ENCODE data around the gene TDRD12.
"Not testable (repeated sequence)": the region's sequence is repeated elsewhere in the genome, so short reads cannot be mapped to it uniquely, and the experiment has no call there.

The TDRD12 gene

DNA sequence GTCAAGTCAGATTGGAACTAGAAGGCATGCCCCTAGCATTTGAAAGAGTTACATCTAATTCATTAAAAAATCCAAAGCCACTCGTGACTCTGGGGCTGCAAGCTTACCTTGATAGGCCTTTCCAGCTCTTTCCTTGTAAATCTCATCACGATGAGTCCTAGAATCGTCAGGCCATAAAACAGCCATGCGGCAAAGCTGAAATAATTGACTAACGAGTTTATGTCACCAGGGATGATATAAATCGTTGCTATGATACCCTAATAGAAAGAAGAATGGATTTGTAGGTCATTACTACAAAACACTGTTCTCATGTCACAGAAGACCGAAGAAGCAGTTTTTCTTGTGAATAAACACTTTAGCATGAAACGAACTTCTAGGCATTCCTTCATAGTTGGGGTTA, 122.5 kb downstream of the TDRD12 start:
- no peak for DNase-seq

DNA sequence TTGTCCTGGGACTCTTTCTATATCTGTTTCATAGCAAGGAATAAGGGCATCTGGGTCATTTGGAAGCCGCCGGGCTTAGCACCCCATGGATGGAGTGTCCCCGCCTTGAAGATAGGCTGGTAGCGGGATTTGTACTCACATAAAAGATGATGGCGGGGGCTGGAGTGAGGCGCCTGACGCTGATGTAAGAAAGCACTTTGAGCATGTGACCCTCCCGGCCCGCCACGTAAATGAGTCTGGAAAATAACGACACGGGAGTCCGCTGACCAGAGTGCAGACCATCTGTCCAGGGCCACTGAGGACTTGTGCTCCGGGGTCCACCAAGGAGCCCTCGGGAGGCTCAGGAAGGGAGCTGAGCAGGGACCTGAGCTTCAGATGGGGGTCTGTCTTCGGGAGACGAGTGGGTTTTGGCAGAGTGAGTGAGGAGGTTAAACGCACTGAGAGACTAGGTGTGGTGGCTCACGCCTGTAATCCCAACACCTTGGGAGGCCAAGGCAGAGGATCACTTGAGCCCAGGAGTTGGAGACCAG, 124.2 kb downstream of the TDRD12 start:
- DNase-seq: no peak

DNA sequence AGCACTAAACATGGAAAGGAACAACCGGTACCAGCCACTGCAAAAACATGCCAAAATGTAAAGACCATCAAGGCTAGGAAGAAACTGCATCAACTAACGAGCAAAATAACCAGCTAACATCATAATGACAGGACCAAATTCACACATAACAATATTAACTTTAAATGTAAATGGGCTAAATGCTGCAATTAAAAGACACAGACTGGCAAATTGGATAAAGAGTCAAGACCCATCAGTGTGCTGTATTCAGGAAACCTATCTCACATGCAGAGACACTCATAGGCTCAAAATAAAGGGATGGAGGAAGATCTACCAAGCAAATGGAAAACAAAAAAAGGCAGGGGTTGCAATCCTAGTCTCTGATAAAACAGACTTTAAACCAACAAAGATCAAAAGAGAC, 128.5 kb downstream of the TDRD12 start:
- DNase-seq: not testable (repeated sequence)

DNA sequence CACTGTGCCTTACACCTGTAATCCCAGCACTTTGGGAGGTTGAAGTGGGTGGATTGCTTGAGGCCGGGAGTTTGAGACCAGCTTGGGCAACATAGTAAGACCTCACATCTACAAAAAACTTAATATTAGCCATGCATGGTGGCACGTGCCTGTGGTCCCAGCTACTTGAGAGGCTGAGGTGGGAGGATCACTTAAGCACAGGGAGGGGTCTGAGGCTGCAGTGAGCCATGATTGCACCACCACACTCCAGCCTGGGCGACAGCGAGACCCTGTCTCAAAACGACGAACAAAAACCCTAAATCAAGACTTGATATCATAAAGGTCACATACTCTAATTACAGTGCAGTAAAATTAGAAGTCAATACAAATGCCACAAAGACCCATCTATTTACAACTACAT, 132.6 kb downstream of the TDRD12 start:
- DNase-seq: no peak

GRCh38 chr19:32856818-32857217, 137.3 kb downstream of the TDRD12 start:
- not testable (repeated sequence) for DNase-seq

GRCh38 chr19:32857584-32857983, 138.0 kb downstream of the TDRD12 start:
- no peak for DNase-seq

GRCh38 chr19:32858155-32858554, 138.6 kb downstream of the TDRD12 start:
- no peak for DNase-seq

GRCh38 chr19:32858559-32858958, 139.0 kb downstream of the TDRD12 start:
- DNase-seq: no peak

- no peak for DNase-seq
Observed at GRCh38 chr19:32859591-32859990, 140.0 kb downstream of the TDRD12 start.

- DNase-seq: no peak
Observed at GRCh38 chr19:32861596-32861995, 142.0 kb downstream of the TDRD12 start.

DNA sequence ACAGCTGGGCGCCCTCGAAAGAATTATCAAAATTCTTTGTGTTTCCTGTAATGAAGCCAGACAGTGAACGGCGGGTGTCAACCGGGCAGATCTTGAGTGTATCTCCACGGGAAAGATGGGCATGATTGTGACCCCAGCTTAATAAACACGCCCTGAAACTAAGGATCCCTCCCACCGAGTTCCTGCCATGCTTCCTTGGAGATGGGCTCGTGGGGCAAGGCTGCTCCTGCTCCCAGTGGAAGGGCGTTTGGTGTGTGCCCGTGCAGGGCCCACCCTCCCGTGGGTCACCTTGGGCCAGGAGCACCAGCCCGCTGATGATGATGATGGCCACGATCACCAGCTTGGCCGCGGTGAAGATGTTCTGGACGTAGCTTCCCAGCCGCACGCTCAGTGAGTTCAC, 142.6 kb downstream of the TDRD12 start:
- DNase-seq: no peak

GRCh38 chr19:32862741-32863140, 143.2 kb downstream of the TDRD12 start:
- no peak for DNase-seq

DNA sequence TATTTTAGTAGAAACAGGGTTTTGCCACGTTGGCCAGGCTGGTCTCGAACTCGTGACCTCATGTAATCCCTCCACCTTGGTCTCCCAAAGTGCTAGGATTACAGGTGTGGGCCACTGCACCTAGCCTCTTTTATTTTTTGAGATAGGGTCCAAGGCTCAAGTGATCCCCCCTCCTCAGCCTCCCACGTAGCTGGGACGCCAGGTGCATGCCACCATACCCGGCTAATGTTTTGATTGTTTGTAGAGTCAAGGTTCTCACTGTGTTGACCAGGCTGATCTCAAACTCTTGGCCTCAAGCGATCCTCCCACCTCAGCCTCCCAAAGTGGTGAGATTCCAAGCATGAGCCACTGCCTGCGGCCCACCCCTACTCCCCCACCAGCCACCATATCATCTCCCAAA, 143.7 kb downstream of the TDRD12 start:
- DNase-seq: no peak

GRCh38 chr19:32863841-32864240, 144.3 kb downstream of the TDRD12 start:
- no peak for DNase-seq

DNA sequence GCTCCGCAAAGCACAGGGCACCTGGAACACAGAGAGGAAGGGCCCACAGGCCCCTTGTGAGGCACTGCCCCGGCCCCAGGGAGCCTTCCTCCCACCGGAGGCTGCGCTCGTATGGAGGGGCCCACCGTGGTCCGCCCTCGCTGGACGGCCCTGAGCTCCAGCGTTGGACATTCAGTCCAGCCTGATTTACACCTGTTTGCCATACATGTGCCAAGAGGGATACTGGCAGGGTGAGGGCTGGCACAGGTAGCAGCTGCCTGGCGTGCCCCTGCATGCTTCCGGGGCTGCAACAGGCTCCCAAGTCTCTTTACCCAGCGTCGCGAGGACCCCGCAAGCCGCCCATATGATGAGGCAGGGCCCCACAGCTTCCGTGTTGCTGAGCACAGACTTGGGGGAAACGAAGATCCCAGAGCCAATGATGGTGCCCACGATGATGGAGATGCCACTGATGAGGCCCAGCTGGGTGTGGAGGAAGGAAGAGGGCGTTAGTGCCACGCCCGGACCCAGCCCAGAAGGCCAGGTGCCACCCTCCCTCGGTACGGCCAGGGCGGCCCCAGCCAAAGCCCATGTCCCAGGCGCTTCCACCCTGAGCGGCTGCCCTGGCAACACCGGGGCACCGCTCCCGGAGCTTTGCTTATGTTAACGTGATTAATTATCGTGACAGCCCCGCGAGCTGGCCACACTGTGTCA, 144.9 kb downstream of the TDRD12 start:
- DNase-seq: no peak

GRCh38 chr19:32865326-32865725, 145.8 kb downstream of the TDRD12 start:
- DNase-seq: no peak

DNA sequence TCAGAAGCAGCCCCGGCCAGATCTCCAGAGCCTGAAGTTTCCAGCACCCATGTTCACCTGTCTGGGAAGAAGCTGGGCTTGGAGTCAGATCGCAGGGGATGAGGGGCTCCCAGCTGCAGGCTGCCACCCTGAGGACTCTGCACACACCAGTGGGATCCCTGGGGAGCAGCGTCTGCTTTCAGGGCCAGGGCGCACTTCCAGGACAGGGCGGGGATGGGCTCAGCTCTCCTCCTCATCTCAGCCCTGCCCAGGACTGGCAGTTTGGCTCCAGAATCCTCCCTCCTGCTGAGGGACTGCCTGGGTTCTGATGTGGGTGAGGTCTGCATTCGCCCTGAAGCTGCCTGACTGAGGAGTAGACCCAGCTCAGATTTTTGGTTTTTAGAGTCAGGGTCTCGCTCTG, 146.5 kb downstream of the TDRD12 start:
- no peak for DNase-seq

DNA sequence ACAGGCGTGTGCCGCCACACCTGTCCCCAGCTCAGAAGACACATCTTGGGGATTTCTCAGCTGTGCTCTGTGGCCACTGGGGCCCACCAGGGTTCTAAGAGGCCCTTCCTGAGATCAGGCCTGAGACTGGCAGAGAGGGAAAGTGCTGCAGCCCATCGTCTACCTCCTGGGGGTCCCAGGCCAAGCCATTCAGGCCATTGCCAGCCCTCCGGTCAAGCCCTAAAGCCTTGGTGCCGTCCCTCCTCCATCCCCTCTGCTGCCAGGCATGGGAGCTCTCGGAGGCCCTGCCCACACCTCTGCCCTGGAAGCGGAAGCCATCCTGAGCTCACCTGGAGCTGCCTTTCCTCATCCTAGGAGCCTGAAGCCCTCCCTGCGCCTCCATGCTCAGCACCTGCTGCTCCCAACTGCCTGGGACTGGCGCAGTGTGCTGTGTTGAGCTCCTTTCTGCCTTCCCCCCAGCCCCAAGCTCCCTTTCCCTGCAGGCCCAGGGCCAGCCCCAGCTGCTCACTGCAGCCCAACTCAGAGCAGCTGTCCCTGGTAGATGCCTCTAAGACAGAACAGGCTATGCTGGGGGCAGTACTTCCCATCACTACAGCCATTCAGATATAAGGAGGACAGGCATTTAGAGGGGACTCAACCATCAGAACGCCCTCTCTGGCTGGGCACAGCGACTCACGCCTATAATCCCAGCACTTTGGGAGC, 147.1 kb downstream of the TDRD12 start:
- no peak for DNase-seq

DNA sequence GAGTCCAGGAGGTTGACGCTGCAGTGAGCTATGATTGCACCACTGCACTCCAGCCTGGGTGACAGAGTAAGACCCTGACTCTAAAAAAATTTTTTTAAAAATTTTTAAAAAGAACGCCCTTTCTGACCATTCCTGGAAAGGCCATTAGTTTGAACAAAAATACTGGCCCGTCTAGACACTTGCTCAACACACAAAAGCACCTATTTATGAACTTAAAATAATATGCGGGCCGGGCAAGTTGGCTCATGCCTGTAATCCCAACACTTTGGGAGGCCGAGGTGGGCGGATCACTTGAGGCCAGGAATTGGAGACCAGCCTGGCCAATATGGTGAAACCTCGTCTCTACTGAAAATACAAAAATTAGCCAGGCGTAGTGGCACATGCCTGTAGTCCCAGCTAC, 147.9 kb downstream of the TDRD12 start:
- not testable (repeated sequence) for DNase-seq

GRCh38 chr19:32868206-32868950, 148.8 kb downstream of the TDRD12 start:
- DNase-seq: no peak

DNA sequence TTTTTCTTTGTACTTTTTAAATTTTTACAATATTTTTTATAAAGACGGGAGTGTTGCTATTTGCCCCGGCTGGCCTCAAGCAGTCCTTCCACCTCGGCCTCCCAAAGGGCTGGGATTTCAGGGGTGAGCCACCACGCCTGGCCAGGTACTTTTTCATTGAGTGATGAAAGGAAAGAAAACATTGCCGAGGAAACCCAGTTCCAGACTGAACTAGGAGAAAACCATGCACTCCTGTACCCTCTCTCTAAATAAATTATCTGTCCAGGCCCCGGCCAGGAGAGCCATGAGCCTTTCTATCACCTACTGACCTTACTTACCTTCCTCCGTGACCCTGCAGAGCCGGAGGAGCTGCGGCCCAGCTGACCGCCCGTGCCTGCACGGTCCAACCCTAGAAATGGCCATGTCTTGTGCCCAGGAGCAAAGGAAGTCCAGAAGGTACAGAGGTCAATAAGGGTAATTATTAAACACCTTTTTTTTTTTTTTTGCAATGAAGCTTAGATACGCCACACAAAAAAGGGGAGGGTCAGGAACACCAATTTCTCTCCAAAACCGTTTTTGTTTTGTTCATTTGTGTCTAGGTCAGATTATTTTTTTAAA, 149.9 kb downstream of the TDRD12 start, which contains the start of gene SLC7A9:
TSS of gene SLC7A9 (minus strand) at position 399 of the 597 bp plus-strand sequence. CDS start 1,233 bp downstream, outside the sequence.
- no peak for DNase-seq

- DNase-seq: no peak
Observed at GRCh38 chr19:32869966-32870573, 150.5 kb downstream of the TDRD12 start.

GRCh38 chr19:32870981-32871451, 151.4 kb downstream of the TDRD12 start:
- DNase-seq: no peak

Data from activated CD4-positive, CD25-positive, alpha-beta regulatory T cell (primary cell).